SK-N-SH (cell line): Measurements from ENCODE around the gene SEMA4G.

Source experiments
- CTCF ChIP-seq: fragments of 200-600 bp; sonication (generic); IDR thresholded peaks from 2 replicates; pipeline ENCODE4 v1.6.1; 2017; ENCODE audit warnings: antibody characterized with exemption, mild to moderate bottlenecking, moderate library complexity
- FOXJ3 ChIP-seq: sonication (generic); formaldehyde crosslinking; IDR thresholded peaks from 2 replicates; pipeline ENCODE4 v1.5.1; 2020; ENCODE audit warnings: mild to moderate bottlenecking, missing genetic modification reagents
- GABPA ChIP-seq: IDR thresholded peaks from 2 replicates; pipeline ENCODE4 v1.4.0; 2012; ENCODE audit warnings: low read depth, mild to moderate bottlenecking
- RCOR1 ChIP-seq: fragments of 150-350 bp; IDR thresholded peaks from 2 replicates; pipeline ENCODE4 v1.6.1; 2017; ENCODE audit warnings: antibody characterized with exemption, low read length
- REST ChIP-seq: IDR thresholded peaks from 2 replicates; pipeline ENCODE4 v1.6.1; 2012; ENCODE audit warnings: mild to moderate bottlenecking, low read depth, low read length, moderate library complexity
- SIN3A ChIP-seq: IDR thresholded peaks from 2 replicates; pipeline ENCODE4 v1.6.1; 2012; ENCODE audit warnings: low read depth, mild to moderate bottlenecking, low read length, moderate library complexity, borderline replicate concordance
- USF2 ChIP-seq: fragments of 150-350 bp; IDR thresholded peaks from 2 replicates; pipeline ENCODE4 v1.6.1; 2017; ENCODE audit warnings: antibody characterized with exemption, low read length, low read depth, borderline replicate concordance

GRCh38 chr10:100981178-100981772 is 12.0 kb downstream of the SEMA4G start:
- TF ChIP-seq SIN3A (no peak), CTCF (no peak), RCOR1 (no peak), REST (no peak), USF2 (no peak), FOXJ3 (no peak), GABPA (no peak)
